Skeletal muscle cell (primary cell): ENCODE data around the gene PACS2.

Source experiments
- DNase-seq: peaks from one replicate; pipeline ENCODE4 v3.0.0-alpha.2; 2010; ENCODE audit warnings: low read depth
- H3K4me3 ChIP-seq: 2 replicates; pipeline ENCODE4 v1.5.1; 2011; ENCODE audit warnings: low read depth, mild to moderate bottlenecking, control low read depth, low read length, moderate library complexity

Gene PACS2

GRCh38 chr14:105381446-105382342 is 67.1 kb downstream of the PACS2 start:
- no peak overlapping the region for H3K4me3 ChIP-seq
- no peak for DNase-seq

GRCh38 chr14:105382343-105383082 is 68.0 kb downstream of the PACS2 start:
- no peak overlapping the region for H3K4me3 ChIP-seq
- no peak for DNase-seq

- H3K4me3 ChIP-seq: no peak overlapping the region
- DNase-seq: no peak
Observed at GRCh38 chr14:105383083-105383730, 68.7 kb downstream of the PACS2 start.

- DNase-seq: no peak
- H3K4me3 ChIP-seq: no peak overlapping the region
Observed at GRCh38 chr14:105384041-105384557, 69.6 kb downstream of the PACS2 start.

- no peak overlapping the region for H3K4me3 ChIP-seq
- DNase-seq: no peak
Observed at GRCh38 chr14:105384605-105385321, 70.2 kb downstream of the PACS2 start.

GRCh38 chr14:105385322-105385637 is 70.7 kb downstream of the PACS2 start:
- H3K4me3 ChIP-seq: no peak overlapping the region

GRCh38 chr14:105385698-105386365 is 71.3 kb downstream of the PACS2 start:
- DNase-seq: no peak

More at GRCh38 chr14:105385322-105385637, 70.7 kb downstream of the PACS2 start:
- DNase-seq: no peak

GRCh38 chr14:105386581-105387529 is 72.3 kb downstream of the PACS2 start:
- DNase-seq: no peak
- H3K4me3 ChIP-seq: no peak overlapping the region

More at GRCh38 chr14:105385698-105386365, 71.3 kb downstream of the PACS2 start:
- H3K4me3 ChIP-seq: no peak overlapping the region

GRCh38 chr14:105387530-105387922 is 73.0 kb downstream of the PACS2 start:
- no peak for DNase-seq
- no peak overlapping the region for H3K4me3 ChIP-seq

DNA sequence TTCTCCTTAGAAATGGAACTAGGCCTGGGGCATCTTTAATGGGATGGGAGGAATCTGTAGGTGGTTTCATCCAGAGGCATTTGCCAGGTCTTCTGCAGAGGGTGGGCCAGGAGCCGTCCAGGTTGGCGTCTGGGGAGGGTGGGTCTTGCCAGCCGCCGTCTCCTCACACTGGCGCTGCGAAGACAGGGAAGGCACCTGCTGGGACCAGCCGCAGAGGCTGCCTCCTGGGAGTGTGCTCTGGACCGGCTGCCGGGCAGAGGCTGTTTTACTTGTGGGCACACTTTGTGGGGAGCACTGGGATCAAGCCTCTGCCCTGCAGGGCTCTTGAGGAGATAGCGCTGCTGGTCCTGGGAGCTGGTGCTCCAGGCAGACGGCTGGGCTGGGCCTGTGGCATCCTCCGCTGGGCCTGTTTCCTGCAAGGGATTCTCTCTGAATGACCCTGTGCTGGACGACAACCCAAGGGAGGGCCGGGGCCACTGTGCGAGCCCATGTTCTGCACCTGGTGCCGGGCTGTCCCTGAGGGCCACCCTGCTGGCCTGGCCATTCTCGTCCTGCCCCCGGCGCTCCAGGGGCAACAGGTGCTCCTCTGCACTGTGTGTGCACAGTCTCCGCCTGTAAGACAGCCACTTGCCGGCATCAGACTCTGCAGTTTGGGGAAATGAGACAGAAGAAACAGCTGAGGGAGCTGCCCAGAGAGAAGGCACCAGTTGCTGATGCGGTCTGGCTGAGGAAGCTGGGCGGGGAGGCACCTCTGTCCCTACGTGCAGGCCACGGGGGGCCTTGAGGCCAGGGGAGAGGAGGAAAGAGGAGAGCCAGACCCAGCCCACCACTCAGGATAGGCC is 73.8 kb downstream of the PACS2 start:
- DNase-seq: no peak
- no peak overlapping the region for H3K4me3 ChIP-seq

DNA sequence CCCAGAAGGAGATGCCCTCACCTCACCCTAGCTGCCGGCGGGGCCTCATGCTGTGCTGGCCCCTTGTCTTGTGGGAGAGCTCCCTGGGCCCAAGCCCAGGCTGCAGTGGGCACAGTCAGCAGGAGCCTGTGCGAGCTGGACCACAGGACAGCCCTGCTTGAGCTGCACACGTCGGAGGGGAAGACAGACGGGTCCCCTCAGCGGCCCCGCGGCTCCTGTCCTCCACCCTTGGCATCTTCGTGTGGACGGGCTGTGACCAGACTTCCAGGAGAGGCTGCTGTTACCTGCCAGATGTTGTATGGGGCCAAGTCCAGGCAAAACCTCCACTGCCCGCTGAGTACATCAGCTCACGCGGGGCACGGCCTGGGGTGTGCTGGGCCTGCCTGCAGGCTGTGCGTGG is 74.4 kb downstream of the PACS2 start:
- no peak for DNase-seq
- no peak overlapping the region for H3K4me3 ChIP-seq

DNA sequence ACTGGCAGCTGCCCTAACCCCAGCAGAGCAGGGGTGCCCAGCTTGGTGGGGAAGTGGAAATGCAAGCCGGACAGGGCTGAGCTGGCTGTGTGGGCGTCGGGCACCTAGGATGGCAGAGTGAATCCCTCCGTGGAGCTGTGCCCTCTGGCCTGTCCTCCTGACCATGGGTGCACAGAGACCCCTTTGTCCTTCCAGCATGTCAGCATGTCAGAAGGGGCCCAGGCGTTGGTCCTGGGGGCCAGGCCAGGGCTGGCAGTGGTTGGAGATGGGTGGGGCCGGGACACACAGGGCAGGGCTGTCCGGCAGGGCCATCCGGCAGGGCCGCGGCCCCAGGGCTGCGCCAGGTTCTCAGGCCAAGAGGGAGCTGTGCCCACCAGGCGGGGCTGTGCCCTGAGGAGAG is 75.0 kb downstream of the PACS2 start:
- DNase-seq: no peak

GRCh38 chr14:105389976-105390848 is 75.7 kb downstream of the PACS2 start:
- no peak for DNase-seq
- no peak overlapping the region for H3K4me3 ChIP-seq

More for the DNA sequence above, 75.0 kb downstream of the PACS2 start:
- no peak overlapping the region for H3K4me3 ChIP-seq

GRCh38 chr14:105390849-105391500 is 76.4 kb downstream of the PACS2 start:
- no peak overlapping the region for H3K4me3 ChIP-seq
- no peak for DNase-seq

- DNase-seq: no peak
- H3K4me3 ChIP-seq: no peak overlapping the region
Observed at GRCh38 chr14:105391541-105391940, 77.0 kb downstream of the PACS2 start.
